SK-N-SH (cell line): ENCODE measurements around the gene CFAP57.

Source experiments
- CHD2 ChIP-seq: fragments of 150-350 bp; IDR thresholded peaks from 2 replicates; pipeline ENCODE4 v1.6.1; 2018; ENCODE audit warnings: low read length; ENCODE audit not compliant: partially characterized antibody
- ELF1 ChIP-seq: IDR thresholded peaks from 2 replicates; pipeline ENCODE4 v1.4.0; 2012
- EP300 ChIP-seq, 2 experiments: IDR thresholded peaks; 2 replicates each; pipeline versions ENCODE4 v1.4.0 to v1.6.1; 2012; ENCODE audit warnings: borderline replicate concordance in 1 of 2, low read depth in 1 of 2, low read length in 1 of 2
- EZH2phosphoT487 ChIP-seq: fragments of 200-600 bp; sonication (generic); IDR thresholded peaks from 2 replicates; pipeline ENCODE4 v1.6.1; 2017; ENCODE audit warnings: low read depth, mixed run types, mild to moderate bottlenecking, antibody characterized with exemption, moderate library complexity, borderline replicate concordance
- FOXJ3 ChIP-seq: sonication (generic); formaldehyde crosslinking; IDR thresholded peaks from 2 replicates; pipeline ENCODE4 v1.5.1; 2020; ENCODE audit warnings: mild to moderate bottlenecking, missing genetic modification reagents
- GABPA ChIP-seq: IDR thresholded peaks from 2 replicates; pipeline ENCODE4 v1.4.0; 2012; ENCODE audit warnings: low read depth, mild to moderate bottlenecking
- JUND ChIP-seq: IDR thresholded peaks from 2 replicates; pipeline ENCODE4 v1.4.0; 2012
- MXI1 ChIP-seq: IDR thresholded peaks from 2 replicates; pipeline ENCODE4 v1.6.1; 2012; ENCODE audit warnings: mild to moderate bottlenecking, low read depth, low read length, improper control_type of control experiment
- POLR2AphosphoS5 ChIP-seq: IDR thresholded peaks from 2 replicates; pipeline ENCODE4 v1.6.1; 2012; ENCODE audit warnings: low read depth, low read length
- RAD21 ChIP-seq: IDR thresholded peaks from 2 replicates; pipeline ENCODE4 v1.6.1; 2012; ENCODE audit warnings: mild to moderate bottlenecking, low read length
- REST ChIP-seq: IDR thresholded peaks from 2 replicates; pipeline ENCODE4 v1.6.1; 2012; ENCODE audit warnings: mild to moderate bottlenecking, low read depth, low read length, moderate library complexity
- SMC3 ChIP-seq: IDR thresholded peaks from 2 replicates; pipeline ENCODE4 v1.6.1; 2012; ENCODE audit warnings: low read depth, low read length, improper control_type of control experiment
- TF ChIP-seq, protein P1 (sequence below): fragments of 200-600 bp; sonication (generic); IDR thresholded peaks from 2 replicates; pipeline ENCODE4 v1.6.1; 2017; ENCODE audit warnings: antibody characterized with exemption, mild to moderate bottlenecking, moderate library complexity
- TF ChIP-seq, protein P2 (sequence below): IDR thresholded peaks from 2 replicates; pipeline ENCODE4 v1.4.0; 2012; ENCODE audit warnings: low read depth, borderline replicate concordance

GRCh38 chr1:43220905-43221778, 49.0 kb downstream of the CFAP57 start:
- TF ChIP-seq, protein P1, sequence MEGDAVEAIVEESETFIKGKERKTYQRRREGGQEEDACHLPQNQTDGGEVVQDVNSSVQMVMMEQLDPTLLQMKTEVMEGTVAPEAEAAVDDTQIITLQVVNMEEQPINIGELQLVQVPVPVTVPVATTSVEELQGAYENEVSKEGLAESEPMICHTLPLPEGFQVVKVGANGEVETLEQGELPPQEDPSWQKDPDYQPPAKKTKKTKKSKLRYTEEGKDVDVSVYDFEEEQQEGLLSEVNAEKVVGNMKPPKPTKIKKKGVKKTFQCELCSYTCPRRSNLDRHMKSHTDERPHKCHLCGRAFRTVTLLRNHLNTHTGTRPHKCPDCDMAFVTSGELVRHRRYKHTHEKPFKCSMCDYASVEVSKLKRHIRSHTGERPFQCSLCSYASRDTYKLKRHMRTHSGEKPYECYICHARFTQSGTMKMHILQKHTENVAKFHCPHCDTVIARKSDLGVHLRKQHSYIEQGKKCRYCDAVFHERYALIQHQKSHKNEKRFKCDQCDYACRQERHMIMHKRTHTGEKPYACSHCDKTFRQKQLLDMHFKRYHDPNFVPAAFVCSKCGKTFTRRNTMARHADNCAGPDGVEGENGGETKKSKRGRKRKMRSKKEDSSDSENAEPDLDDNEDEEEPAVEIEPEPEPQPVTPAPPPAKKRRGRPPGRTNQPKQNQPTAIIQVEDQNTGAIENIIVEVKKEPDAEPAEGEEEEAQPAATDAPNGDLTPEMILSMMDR = no peak
- no peak for TF ChIP-seq FOXJ3
- TF ChIP-seq ELF1 = no peak
- no peak for TF ChIP-seq MXI1
- no peak for TF ChIP-seq JUND
- TF ChIP-seq RAD21 = no peak
- no peak for TF ChIP-seq EP300 (IDR thresholded peaks at IDR 0.05; ENCODE audit: borderline replicate concordance in 1 of 2, low read depth in 1 of 2, low read length in 1 of 2)
- no peak for TF ChIP-seq SMC3
- no peak for TF ChIP-seq REST
- TF ChIP-seq POLR2AphosphoS5 = no peak
- no peak for TF ChIP-seq CHD2
- no peak for TF ChIP-seq GABPA
- TF ChIP-seq EZH2phosphoT487 = no peak
- TF ChIP-seq, protein P2, sequence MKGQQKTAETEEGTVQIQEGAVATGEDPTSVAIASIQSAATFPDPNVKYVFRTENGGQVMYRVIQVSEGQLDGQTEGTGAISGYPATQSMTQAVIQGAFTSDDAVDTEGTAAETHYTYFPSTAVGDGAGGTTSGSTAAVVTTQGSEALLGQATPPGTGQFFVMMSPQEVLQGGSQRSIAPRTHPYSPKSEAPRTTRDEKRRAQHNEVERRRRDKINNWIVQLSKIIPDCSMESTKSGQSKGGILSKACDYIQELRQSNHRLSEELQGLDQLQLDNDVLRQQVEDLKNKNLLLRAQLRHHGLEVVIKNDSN = no peak
